ENCODE data around the gene TNIK.
A peak's percentile ranks its signal among the peaks of the same experiment; 100 is the strongest.
"Not testable (repeated sequence)": the region's sequence is repeated elsewhere in the genome, so short reads cannot be mapped to it uniquely, and the experiment has no call there.

TNIK gene

GRCh38 chr3:171446301-171446700 lies 13.9 kb downstream of the TNIK start:
- DNase-seq (ENCODE audit: low read depth), result no peak

- DNase-seq (ENCODE audit: low read depth), result no peak
These were observed 14.5 kb downstream of the TNIK start for GRCh38 chr3:171445620-171446204.

GRCh38 chr3:171444001-171444690 lies 16.1 kb downstream of the TNIK start:
- DNase-seq (ENCODE audit: low read depth), result no peak

GRCh38 chr3:171443211-171443957 lies 16.8 kb downstream of the TNIK start:
- DNase-seq (ENCODE audit: low read depth), result no peak

GRCh38 chr3:171442184-171442583 lies 18.0 kb downstream of the TNIK start:
- no peak for DNase-seq (ENCODE audit: low read depth)

- no peak for DNase-seq (ENCODE audit: low read depth)
These were observed 18.8 kb downstream of the TNIK start for GRCh38 chr3:171441381-171441780.

- DNase-seq (ENCODE audit: low read depth), result no peak
These were observed 20.2 kb downstream of the TNIK start for GRCh38 chr3:171439996-171440395.

GRCh38 chr3:171437115-171437756 lies 23.0 kb downstream of the TNIK start:
- DNase-seq (ENCODE audit: low read depth), result no peak

- no peak for DNase-seq (ENCODE audit: low read depth)
These were observed 23.8 kb downstream of the TNIK start for GRCh38 chr3:171436380-171436779.

GRCh38 chr3:171435757-171436156 lies 24.4 kb downstream of the TNIK start:
- DNase-seq (ENCODE audit: low read depth), result no peak

GRCh38 chr3:171435143-171435542 lies 25.1 kb downstream of the TNIK start:
- DNase-seq (ENCODE audit: low read depth), result no peak

GRCh38 chr3:171432548-171432947 lies 27.7 kb downstream of the TNIK start:
- DNase-seq (ENCODE audit: low read depth), result no peak

GRCh38 chr3:171431550-171431949 lies 28.7 kb downstream of the TNIK start:
- no peak for DNase-seq (ENCODE audit: low read depth)

GRCh38 chr3:171430530-171430929 lies 29.7 kb downstream of the TNIK start:
- no peak for DNase-seq (ENCODE audit: low read depth)

GRCh38 chr3:171429635-171430034 lies 30.6 kb downstream of the TNIK start:
- DNase-seq (ENCODE audit: low read depth), result no peak

GRCh38 chr3:171428892-171429291 lies 31.3 kb downstream of the TNIK start:
- DNase-seq (ENCODE audit: low read depth), result no peak

- peak; percentile 72 for DNase-seq (ENCODE audit: low read depth)
These were observed 31.9 kb downstream of the TNIK start for GRCh38 chr3:171428321-171428787.

- no peak for DNase-seq (ENCODE audit: low read depth)
These were observed 32.4 kb downstream of the TNIK start for GRCh38 chr3:171427771-171428320.

GRCh38 chr3:171424063-171424462 lies 36.1 kb downstream of the TNIK start:
- DNase-seq (ENCODE audit: low read depth), result not testable (repeated sequence)

GRCh38 chr3:171422855-171423254 lies 37.4 kb downstream of the TNIK start:
- DNase-seq (ENCODE audit: low read depth), result not testable (repeated sequence)

GRCh38 chr3:171420667-171421066 lies 39.5 kb downstream of the TNIK start:
- DNase-seq (ENCODE audit: low read depth), result no peak

- no peak for DNase-seq (ENCODE audit: low read depth)
These were observed 40.7 kb downstream of the TNIK start for GRCh38 chr3:171419457-171419856.
